Adrenal gland (tissue), 12 donors: ENCODE results near the gene ZNF83. TPM values are rescaled to one million over a fixed set of nuclear protein-coding genes. Genes with fewer than 3 reads are reported as not detected.

Source experiments
- DNase-seq, 7 donors: peaks; one replicate each; pipeline ENCODE4 v3.0.0-alpha.2; 2019 to 2020
- H3K27ac ChIP-seq, 5 donors: fragments of 200-600 bp; sonication (generic) in 4 of 5; 1 replicate in 3 of 5; 2 replicates in 2 of 5; pipeline versions ENCODE4 v1.5.1 to v1.8.0; 2016 to 2020; ENCODE audit warnings: mild to moderate bottlenecking in 1 of 5
- H3K27me3 ChIP-seq: fragments of 200-600 bp; 2 replicates; pipeline ENCODE4 v1.8.0; 2021
- H3K36me3 ChIP-seq, 2 donors: fragments of 200-600 bp; replicated peaks in 1 of 2; 1 replicate in 1 of 2; 2 replicates in 1 of 2; pipeline versions ENCODE4 v1.5.1 to v1.8.0; 2018 to 2022
- H3K4me1 ChIP-seq, 2 donors: fragments of 200-600 bp; replicated peaks in 1 of 2; 1 replicate in 1 of 2; 2 replicates in 1 of 2; pipeline versions ENCODE4 v1.5.1 to v1.8.0; 2018 to 2021
- H3K4me3 ChIP-seq, 4 donors: fragments of 200-600 bp; sonication (generic) in 3 of 4; one replicate each; pipeline ENCODE4 v1.5.1; 2016 to 2018
- H3K9me3 ChIP-seq, 3 donors: fragments of 200-600 bp; sonication (generic) in 1 of 3; replicated peaks in 1 of 3; 1 replicate in 2 of 3; 2 replicates in 1 of 3; pipeline versions ENCODE4 v1.5.1 to v1.8.0; 2016 to 2021
- CTCF ChIP-seq, 6 experiments: fragments of 450-650 bp in 4 of 6; fragments of 200-600 bp in 2 of 6; sonication (generic) in 1 of 6; IDR thresholded peaks; 1 replicate in 5 of 6; 2 replicates in 1 of 6; pipeline versions ENCODE4 v1.5.1 to v1.8.0; 2016 to 2021; ENCODE audit warnings: antibody characterized with exemption in 6 of 6, mild to moderate bottlenecking in 2 of 6, moderate library complexity in 1 of 6
- POLR2A ChIP-seq, 2 donors: fragments of 450-650 bp; IDR thresholded peaks; one replicate each; pipeline ENCODE4 v1.6.1; 2017; ENCODE audit warnings: antibody characterized with exemption in 2 of 2, mild to moderate bottlenecking in 2 of 2, moderate library complexity in 1 of 2
- WGBS, 4 donors: extraction: QIAGEN DNeasy Blood & Tissue Kit in 2 of 4; methylation state at CpG; one replicate each; pipeline versions ENCODE4 v1.1.5 to v1.1.7; 2013 to 2017; 5-methylcytosine and 5-hydroxymethylcytosine counted together
- intact Hi-C, 2 donors: fragments of 100-400 bp; cut with DNase I; formaldehyde crosslinking; loops; one replicate each; pipeline versions ENCODE4 v1.14.1 to v1.15.0; 2022 to 2023
- polyA plus RNA-seq, 3 donors: library from polyadenylated mRNA; stranded (reverse); fragments of 200-250 nt in 2 of 3; fragments of 350-450 nt in 1 of 3; fragmentation: Illumina TruSeq in 1 of 3; extraction: RNeasy Lipid Tissue Mini Kit (QIAGEN cat#74804) in 1 of 3; gene quantifications; one replicate each; pipeline ENCODE4 v1.2.3, GENCODE V29; 2013 to 2014
- total RNA-seq, 9 donors: library from RNA; depleted of rRNA in 4 of 9; stranded (reverse); fragments of >200 nt in 4 of 9; fragments of 120-200 nt in 1 of 9; fragmentation: NEBNext Ultra II Directional in 1 of 9; extraction: Animal tissue kit (Norgen Biotek cat#: 25700) in 1 of 9; gene quantifications; one replicate each; pipeline versions ENCODE4 v1.1.0 to v1.2.4, GENCODE V29; 2013 to 2023
- donor health status: healthy with polysubstance abuse.
- donor health status: Bipolar disorder and iron deficiency.
- donor health status: DM: yes; HTN: yes; CAD: no.
- donor health status: DM: no; HTN: no; CAD: no.
- donor health status: DM: no; HTN: no; CAD: no.
- donor health status: DM: yes; HTN: yes; CAD: no.

ZNF83 gene
- total and polyA plus RNA-seq, 12 donors = 23.4 to 344 (median 66.1) TPM

DNA sequence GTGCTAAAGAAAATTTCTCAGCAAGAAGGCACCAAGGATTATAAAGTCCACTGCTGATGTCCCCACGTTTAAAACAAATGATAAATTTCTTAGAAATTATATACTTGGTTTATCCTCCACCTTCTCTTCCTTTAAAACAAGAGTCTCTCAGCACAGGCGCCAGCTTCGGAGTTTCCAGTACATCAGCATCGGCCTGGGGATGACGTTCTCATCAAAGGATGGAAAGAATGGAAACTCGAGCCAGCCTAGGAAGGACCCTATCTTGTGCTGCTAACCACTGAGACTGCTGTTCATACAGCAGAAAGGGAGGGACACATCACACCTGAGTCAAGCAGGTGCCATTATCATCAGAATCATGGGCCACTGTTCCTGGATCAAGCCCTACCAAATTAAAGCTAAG is 29.8 kb upstream of the ZNF83 start:
- Histone ChIP-seq H3K4me3 (no peak overlapping the region), H3K9me3 (no peaks in the 10 kb centered on the region), H3K4me1 (no peaks in the 10 kb centered on the region), H3K27me3 (no peaks in the 10 kb centered on the region), H3K36me3 (no peaks in the 10 kb centered on the region), H3K27ac (no peak overlapping the region)
- DNase-seq = no peak
- intact Hi-C loops = no loop called here
- WGBS, 4 donors = 87 to 92% (median 89%) methylated on average over 6 of the region's 6 CpGs
- TF ChIP-seq CTCF (IDR thresholded peaks at IDR 0.05) (no peak), POLR2A (IDR thresholded peaks at IDR 0.05) (no peak)

DNA sequence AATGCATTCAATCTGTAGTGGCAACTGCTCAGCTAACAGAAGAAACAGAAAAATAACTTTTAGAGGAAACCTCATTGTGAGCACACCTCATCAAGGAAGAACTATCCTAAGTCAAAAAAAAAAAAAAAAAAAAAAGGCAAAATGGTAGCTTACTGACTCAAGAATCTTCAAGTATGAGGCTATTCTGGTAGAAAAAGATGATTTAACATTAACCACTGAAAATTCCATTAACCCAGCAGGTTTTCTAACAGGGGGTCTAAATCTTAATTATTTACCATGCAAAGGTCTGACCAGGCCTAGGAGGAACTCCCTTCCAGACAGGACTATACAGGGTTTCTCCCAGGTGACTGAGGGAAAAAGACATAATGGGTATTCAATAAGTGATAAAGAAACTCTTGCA is 28.4 kb upstream of the ZNF83 start:
- H3K4me1 ChIP-seq = no peaks in the 10 kb centered on the region
- intact Hi-C loops = no loop called here
- no peak for TF ChIP-seq CTCF (IDR thresholded peaks at IDR 0.05)
- no peak for TF ChIP-seq POLR2A (IDR thresholded peaks at IDR 0.05)
- no peaks in the 10 kb centered on the region for H3K9me3 ChIP-seq
- no peaks in the 10 kb centered on the region for H3K27me3 ChIP-seq
- no peak for DNase-seq
- no peak overlapping the region for H3K4me3 ChIP-seq
- H3K27ac ChIP-seq = no peak overlapping the region
- no peaks in the 10 kb centered on the region for H3K36me3 ChIP-seq

DNA sequence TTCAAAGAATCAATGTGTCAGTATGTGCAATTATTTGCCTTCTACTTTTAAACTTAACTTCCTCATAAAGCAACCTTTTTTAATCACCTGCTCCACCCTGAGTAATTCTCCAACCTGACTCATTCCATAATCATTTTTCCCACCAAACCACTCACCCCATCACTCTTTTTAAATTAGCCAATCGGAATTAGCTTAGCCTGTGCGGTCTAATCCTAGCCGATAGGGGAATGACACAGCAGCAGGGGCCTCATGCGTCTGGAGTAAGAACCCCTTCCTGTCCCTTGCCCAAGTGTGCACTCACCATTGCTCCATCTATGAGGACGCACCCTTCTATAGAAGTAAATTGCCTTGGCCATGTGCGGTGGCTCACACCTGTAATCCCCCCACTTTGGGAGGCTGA is 27.4 kb upstream of the ZNF83 start:
- H3K27ac ChIP-seq = no peak overlapping the region
- no peaks in the 10 kb centered on the region for H3K27me3 ChIP-seq
- H3K4me3 ChIP-seq = no peak overlapping the region
- H3K4me1 ChIP-seq = no peaks in the 10 kb centered on the region
- no peaks in the 10 kb centered on the region for H3K36me3 ChIP-seq
- intact Hi-C loops = no loop called here
- WGBS, 4 donors = 94 to 97% (median 96%) methylated on average over 6 of the region's 6 CpGs
- DNase-seq = no peak
- TF ChIP-seq POLR2A (IDR thresholded peaks at IDR 0.05) = no peak
- TF ChIP-seq CTCF (IDR thresholded peaks at IDR 0.05) = no peak
- no peaks in the 10 kb centered on the region for H3K9me3 ChIP-seq

GRCh38 chr19:52665027-52665426 is 26.9 kb upstream of the ZNF83 start:
- Histone ChIP-seq H3K4me3 (no peak overlapping the region), H3K4me1 (no peaks in the 10 kb centered on the region), H3K27ac (no peak overlapping the region), H3K36me3 (peaks cover 0 to 3% of the 10 kb centered on the region in 2 donors), H3K9me3 (no peaks in the 10 kb centered on the region), H3K27me3 (no peaks in the 10 kb centered on the region)
- WGBS, 4 donors = 94 to 99% (median 97%) methylated on average over 4 of the region's 4 CpGs
- TF ChIP-seq CTCF (IDR thresholded peaks at IDR 0.05) (no peak), POLR2A (IDR thresholded peaks at IDR 0.05) (no peak)
- intact Hi-C loops = no loop called here
- no peak for DNase-seq
